Measurements from ENCODE around the gene EIF4G1. TPM values are rescaled to one million over a fixed set of nuclear protein-coding genes. Genes with fewer than 3 reads are reported as not detected.

Gene EIF4G1
- total and polyA plus RNA-seq, 2 donors (not counting 3 experiments of a cell fraction or from before 2014, with no cell fraction given): 355 to 532 TPM

GRCh38 chr3:184299488-184300377, 14.7 kb upstream of the EIF4G1 start:
- Histone ChIP-seq H3K9me1 (replicated peaks; ENCODE audit: control insufficient read depth, extremely low read depth, insufficient read depth, low read length) (no peaks in the 10 kb centered on the region), H3K9me3 (replicated peaks; ENCODE audit: control insufficient read depth, insufficient read depth, low read length) (no peaks in the 10 kb centered on the region), H3K79me2 (ENCODE audit: control insufficient read depth, insufficient read depth, low read length) (peaks cover 51% of the 10 kb centered on the region), H3K4me2 (ENCODE audit: insufficient read depth, low read length) (peak overlapping the region; percentile 87), H3K27ac (ENCODE audit: insufficient read depth, low read depth, low read length) (peak overlapping the region; percentile 70), H2AFZ (ENCODE audit: low read depth, low read length) (no peak overlapping the region), H3K4me3 (replicated peaks in 1 of 3; ENCODE audit: insufficient read depth in 1 of 3, low read depth in 1 of 3, low read length in 3 of 3) (peak overlapping the region; percentile 71 to 89 (median 88)), H4K20me1 (replicated peaks; ENCODE audit: control insufficient read depth, extremely low read depth, insufficient read depth, low read length) (no peaks in the 10 kb centered on the region), H3K9ac (replicated peaks; ENCODE audit: extremely low read depth, insufficient read depth, low read length) (peak overlapping the region; percentile 90), H3K4me1 (ENCODE audit: control insufficient read depth, extremely low read depth, insufficient read depth, low read length) (peaks cover 13% of the 10 kb centered on the region), H3K36me3 (ENCODE audit: control insufficient read depth in 2 of 2, extremely low read depth in 1 of 2, insufficient read depth in 2 of 2, low read length in 2 of 2) (peaks cover 27 to 31% of the 10 kb centered on the region in 2 experiments), H3K27me3 (ENCODE audit: control insufficient read depth in 2 of 2, insufficient read depth in 2 of 2, low read length in 2 of 2) (peaks cover 0 to 3% of the 10 kb centered on the region in 2 experiments)
- intact Hi-C loops (cut with micrococcal nuclease): loop anchor here (1.0 to 2.0 kb wide), 5 partner anchors 15 to 125 kb away; partner anchors contain the start of genes AP2M1, EEF1AKMT4 and EIF4G1
- no peak for FAIRE-seq
- POLR2A ChIA-PET: no interaction called here
- dilution Hi-C loops (cut with MboI; ENCODE audit: extremely low pct_ligation_motif_present, low sequenced_read_pairs): no loop called here
- TF ChIP-seq POLR2AphosphoS5 (IDR thresholded peaks at IDR 0.05; ENCODE audit: insufficient read depth, low read depth, low read length): peak; percentile 39
- no peak for TF ChIP-seq CTCF (IDR thresholded peaks at IDR 0.05; ENCODE audit: extremely low read depth in 1 of 2, insufficient read depth in 1 of 2, low read depth in 1 of 2, low read length in 2 of 2)
- no peak for TF ChIP-seq MAX (IDR thresholded peaks at IDR 0.05; ENCODE audit: insufficient read depth, insufficient read length)
- TF ChIP-seq GATA2 (IDR thresholded peaks at IDR 0.05; ENCODE audit: insufficient read depth, insufficient read length, low read depth, low read length): no peak
- no peak for TF ChIP-seq POLR2A (IDR thresholded peaks at IDR 0.05; ENCODE audit: low read depth, low read length)
- peak; percentile 67 for DNase-seq (ENCODE audit: low read depth, low spot score)
- BruUV-seq (replicated peaks): TSS peak; percentile 95
- CTCF ChIA-PET: interaction anchor here (1.0 to 1.5 kb wide), 3 partner anchors 12 to 404 kb away, joined by 3 to 4 read pairs (median 4); no protein-coding TSS in a partner anchor
